Urinary bladder (tissue), 4 donors: ENCODE data around the gene AP3S1. TPM values are rescaled to one million over a fixed set of nuclear protein-coding genes. Genes with fewer than 3 reads are reported as not detected.
"Not testable (repeated sequence)": the region's sequence is repeated elsewhere in the genome, so short reads cannot be mapped to it uniquely, and the experiment has no call there.

Source experiments
- DNase-seq: peaks from one replicate; pipeline ENCODE4 v3.0.0-alpha.2; 2015; ENCODE audit errors: extremely low spot score
- H3K27ac ChIP-seq: one replicate; pipeline ENCODE4 v1.5.1; 2013; ENCODE audit warnings: low read depth, mild to moderate bottlenecking, moderate library complexity
- H3K36me3 ChIP-seq: one replicate; pipeline ENCODE4 v1.6.1; 2013; ENCODE audit warnings: mild to moderate bottlenecking, moderate library complexity; ENCODE audit not compliant: insufficient read depth
- H3K4me1 ChIP-seq: one replicate; pipeline ENCODE4 v1.6.1; 2013; ENCODE audit warnings: mild to moderate bottlenecking, moderate library complexity; ENCODE audit not compliant: insufficient read depth
- H3K4me3 ChIP-seq: one replicate; pipeline ENCODE4 v1.5.1; 2013; ENCODE audit warnings: low read depth, low read length
- WGBS: extraction: QIAGEN DNeasy Blood & Tissue Kit; methylation state at CpG from one replicate; pipeline ENCODE4 v1.1.7; 2013; 5-methylcytosine and 5-hydroxymethylcytosine counted together
- polyA plus RNA-seq: library from polyadenylated mRNA; stranded (reverse); fragments of 200-250 nt; gene quantifications from one replicate; pipeline ENCODE4 v1.2.3, GENCODE V29; 2013
- total RNA-seq: library from RNA; depleted of rRNA; stranded (reverse); fragments of >200 nt; gene quantifications from one replicate; pipeline ENCODE4 v1.2.3, GENCODE V29; 2014
- donor health status: healthy with polysubstance abuse.
- donor health status: healthy.

The AP3S1 gene
- total and polyA plus RNA-seq, 2 donors: 78.6 to 159 TPM

- no peak overlapping the region for H3K27ac ChIP-seq
- H3K4me3 ChIP-seq: no peak overlapping the region
- no peaks in the 10 kb centered on the region for H3K36me3 ChIP-seq
- no peak for DNase-seq
- no peaks in the 10 kb centered on the region for H3K4me1 ChIP-seq
These were observed 17.6 kb downstream of the AP3S1 start for GRCh38 chr5:115859378-115859777.

- Histone ChIP-seq H3K4me1 (no peaks in the 10 kb centered on the region), H3K27ac (no peak overlapping the region), H3K36me3 (no peaks in the 10 kb centered on the region), H3K4me3 (no peak overlapping the region)
- DNase-seq: no peak
- WGBS: 83% methylated on average over 3 of the region's 3 CpGs
These were observed 27.6 kb downstream of the AP3S1 start for GRCh38 chr5:115869256-115869795.

GRCh38 chr5:115872447-115872846 lies 30.7 kb downstream of the AP3S1 start:
- Histone ChIP-seq H3K36me3 (no peaks in the 10 kb centered on the region), H3K27ac (no peak overlapping the region), H3K4me3 (no peak overlapping the region), H3K4me1 (no peaks in the 10 kb centered on the region)
- 92% methylated on average over 2 of the region's 2 CpGs for WGBS
- DNase-seq: no peak

- H3K36me3 ChIP-seq: no peaks in the 10 kb centered on the region
- 80% methylated on average over 1 of the region's 1 CpG for WGBS
- no peak overlapping the region for H3K4me3 ChIP-seq
- H3K27ac ChIP-seq: no peak overlapping the region
- no peaks in the 10 kb centered on the region for H3K4me1 ChIP-seq
- no peak for DNase-seq
These were observed 31.7 kb downstream of the AP3S1 start for GRCh38 chr5:115873392-115873791.

GRCh38 chr5:115875447-115875846 lies 33.7 kb downstream of the AP3S1 start:
- no peak for DNase-seq
- no peak overlapping the region for H3K4me3 ChIP-seq
- H3K27ac ChIP-seq: no peak overlapping the region
- no peaks in the 10 kb centered on the region for H3K36me3 ChIP-seq
- no peaks in the 10 kb centered on the region for H3K4me1 ChIP-seq
- WGBS: 82% methylated on average over 2 of the region's 2 CpGs

GRCh38 chr5:115877342-115877741 lies 35.6 kb downstream of the AP3S1 start:
- not testable (repeated sequence) for DNase-seq, H3K4me1 ChIP-seq, H3K36me3 ChIP-seq, H3K4me3 ChIP-seq, H3K27ac ChIP-seq
- WGBS: 96% methylated on average over 5 of the region's 5 CpGs

- WGBS: 96% methylated on average over 8 of the region's 8 CpGs
- not testable (repeated sequence) for H3K27ac ChIP-seq, DNase-seq, H3K36me3 ChIP-seq, H3K4me3 ChIP-seq, H3K4me1 ChIP-seq
These were observed 40.7 kb downstream of the AP3S1 start for GRCh38 chr5:115882434-115882833.

- Histone ChIP-seq H3K27ac (no peak overlapping the region), H3K36me3 (no peaks in the 10 kb centered on the region), H3K4me1 (no peaks in the 10 kb centered on the region), H3K4me3 (no peak overlapping the region)
- no peak for DNase-seq
- 94% methylated on average over 1 of the region's 1 CpG for WGBS
These were observed 43.0 kb downstream of the AP3S1 start for GRCh38 chr5:115884704-115885103.

GRCh38 chr5:115885208-115885607 lies 43.5 kb downstream of the AP3S1 start:
- not testable (repeated sequence) for H3K36me3 ChIP-seq, H3K4me3 ChIP-seq, DNase-seq, H3K27ac ChIP-seq, H3K4me1 ChIP-seq
- 84% methylated on average over 3 of the region's 3 CpGs for WGBS

GRCh38 chr5:115888027-115888426 lies 46.3 kb downstream of the AP3S1 start:
- H3K4me3 ChIP-seq: no peak overlapping the region
- DNase-seq: no peak
- WGBS: 61% methylated on average over 1 of the region's 1 CpG
- no peaks in the 10 kb centered on the region for H3K36me3 ChIP-seq
- H3K27ac ChIP-seq: no peak overlapping the region
- no peaks in the 10 kb centered on the region for H3K4me1 ChIP-seq

GRCh38 chr5:115892021-115892420 lies 50.3 kb downstream of the AP3S1 start:
- DNase-seq: no peak
- 96% methylated on average over 1 of the region's 1 CpG for WGBS
- Histone ChIP-seq H3K27ac (no peak overlapping the region), H3K36me3 (no peaks in the 10 kb centered on the region), H3K4me3 (no peak overlapping the region), H3K4me1 (no peaks in the 10 kb centered on the region)

- no peak overlapping the region for H3K4me3 ChIP-seq
- H3K27ac ChIP-seq: no peak overlapping the region
- DNase-seq: no peak
- H3K4me1 ChIP-seq: no peaks in the 10 kb centered on the region
- WGBS: 90% methylated on average over 3 of the region's 3 CpGs
- H3K36me3 ChIP-seq: no peaks in the 10 kb centered on the region
These were observed 52.6 kb downstream of the AP3S1 start for GRCh38 chr5:115894342-115894741.

- no peak for DNase-seq
- Histone ChIP-seq H3K4me1 (no peaks in the 10 kb centered on the region), H3K36me3 (no peaks in the 10 kb centered on the region), H3K27ac (no peak overlapping the region), H3K4me3 (no peak overlapping the region)
- 84% methylated on average over 3 of the region's 3 CpGs for WGBS
These were observed 54.1 kb downstream of the AP3S1 start for GRCh38 chr5:115895821-115896220.

GRCh38 chr5:115898656-115899055 lies 56.9 kb downstream of the AP3S1 start:
- Histone ChIP-seq H3K4me1 (no peaks in the 10 kb centered on the region), H3K36me3 (no peaks in the 10 kb centered on the region), H3K27ac (no peak overlapping the region), H3K4me3 (no peak overlapping the region)
- WGBS: 98% methylated on average over 1 of the region's 1 CpG
- DNase-seq: no peak

- Histone ChIP-seq H3K4me3 (no peak overlapping the region), H3K27ac (no peak overlapping the region), H3K36me3 (no peaks in the 10 kb centered on the region), H3K4me1 (no peaks in the 10 kb centered on the region)
- WGBS: 89% methylated on average over 2 of the region's 2 CpGs
- DNase-seq: no peak
These were observed 65.4 kb downstream of the AP3S1 start for GRCh38 chr5:115907177-115907576.
